GM21447 (cell line): ENCODE results near the gene TBC1D22A.

ENCODE experiments used
- ATAC-seq: cut with Tn5 transposase; IDR thresholded peaks from one replicate; pipeline ENCODE4 v1.9.1; 2021; ENCODE audit not compliant: unreplicated experiment

Gene TBC1D22A

GRCh38 chr22:46854125-46854870, 91.8 kb downstream of the TBC1D22A start:
- no peak for ATAC-seq

DNA sequence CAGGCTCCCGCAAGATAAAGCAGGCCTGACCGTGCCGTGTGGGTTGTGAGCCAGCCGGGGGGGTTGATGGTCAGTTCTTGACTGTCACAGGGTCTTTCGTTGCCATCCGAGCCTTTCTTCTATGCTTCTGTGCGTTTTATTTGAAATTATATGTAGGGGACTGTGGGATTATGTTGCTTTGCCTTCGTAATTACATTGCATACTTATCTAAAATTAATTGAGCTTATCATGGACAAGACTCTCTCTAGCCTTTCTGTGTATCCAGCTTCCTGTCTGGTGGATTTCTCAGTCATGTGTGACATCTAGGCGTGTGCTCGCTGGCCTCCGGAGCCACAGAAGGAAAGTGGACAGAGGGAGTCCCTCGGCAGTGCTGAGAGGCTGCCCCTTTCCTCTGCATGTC, 93.2 kb downstream of the TBC1D22A start:
- ATAC-seq, result no peak

- no peak for ATAC-seq
Measured at GRCh38 chr22:46856661-46857060, 94.2 kb downstream of the TBC1D22A start.

DNA sequence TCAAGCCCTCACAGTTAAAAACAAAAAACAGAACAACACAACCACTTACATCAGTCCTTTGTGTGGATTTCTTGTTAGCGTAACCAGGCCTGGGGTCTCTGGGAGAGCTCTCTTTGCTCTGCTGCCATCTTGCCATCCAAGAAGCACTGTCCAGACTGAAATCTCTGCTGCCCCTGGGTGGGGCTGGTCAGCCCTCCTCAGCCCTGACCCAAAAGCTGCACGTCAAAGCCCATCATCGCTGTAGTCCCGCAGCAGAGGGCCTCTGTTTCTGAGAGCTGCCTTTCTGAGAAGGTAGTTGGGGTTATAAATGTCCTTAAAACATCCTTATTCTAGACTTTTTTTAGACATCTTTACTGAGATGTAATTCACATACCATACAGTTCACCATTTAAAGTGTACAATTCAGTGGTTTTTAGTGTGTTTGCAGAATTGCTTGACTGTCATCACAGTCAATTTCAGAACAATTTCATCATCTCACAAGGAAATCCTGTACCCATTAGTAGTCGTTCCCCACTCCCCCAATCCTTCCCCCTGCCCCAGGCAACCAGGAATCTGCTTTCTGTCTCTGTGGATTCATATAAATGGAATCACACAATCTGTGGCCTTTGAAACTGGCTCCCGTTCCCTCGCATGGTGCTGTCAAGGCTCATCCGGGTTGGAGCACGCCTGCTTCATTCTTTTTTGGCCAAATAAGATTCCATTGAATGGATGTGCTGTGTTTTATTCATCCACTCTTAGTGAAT, 94.9 kb downstream of the TBC1D22A start:
- ATAC-seq, result no peak

DNA sequence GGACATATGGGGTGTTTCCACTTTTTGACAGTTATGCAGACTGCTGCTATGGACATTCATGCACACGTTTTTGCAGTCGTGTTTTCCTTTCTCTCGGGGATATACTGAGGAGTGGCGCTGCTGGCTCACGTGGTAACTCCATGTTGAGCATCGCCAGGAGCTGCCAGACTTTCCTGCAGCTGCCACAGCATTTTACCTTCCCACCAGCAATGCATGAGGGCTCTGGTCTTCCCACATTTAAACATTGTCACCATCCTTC, 95.4 kb downstream of the TBC1D22A start:
- ATAC-seq, result no peak

- no peak for ATAC-seq
Measured at GRCh38 chr22:46858181-46858771, 95.8 kb downstream of the TBC1D22A start.

- ATAC-seq, result no peak
Measured at GRCh38 chr22:46860562-46860961, 98.1 kb downstream of the TBC1D22A start.

GRCh38 chr22:46861468-46862367, 99.3 kb downstream of the TBC1D22A start:
- ATAC-seq, result no peak

- no peak for ATAC-seq
Measured at GRCh38 chr22:46862418-46863324, 100.2 kb downstream of the TBC1D22A start.

GRCh38 chr22:46863794-46864193, 101.3 kb downstream of the TBC1D22A start:
- ATAC-seq, result no peak

- no peak for ATAC-seq
Measured at GRCh38 chr22:46864314-46865051, 102.0 kb downstream of the TBC1D22A start.

GRCh38 chr22:46865052-46865434, 102.6 kb downstream of the TBC1D22A start:
- ATAC-seq, result no peak

- ATAC-seq, result no peak
Measured at GRCh38 chr22:46865642-46866041, 103.2 kb downstream of the TBC1D22A start.

DNA sequence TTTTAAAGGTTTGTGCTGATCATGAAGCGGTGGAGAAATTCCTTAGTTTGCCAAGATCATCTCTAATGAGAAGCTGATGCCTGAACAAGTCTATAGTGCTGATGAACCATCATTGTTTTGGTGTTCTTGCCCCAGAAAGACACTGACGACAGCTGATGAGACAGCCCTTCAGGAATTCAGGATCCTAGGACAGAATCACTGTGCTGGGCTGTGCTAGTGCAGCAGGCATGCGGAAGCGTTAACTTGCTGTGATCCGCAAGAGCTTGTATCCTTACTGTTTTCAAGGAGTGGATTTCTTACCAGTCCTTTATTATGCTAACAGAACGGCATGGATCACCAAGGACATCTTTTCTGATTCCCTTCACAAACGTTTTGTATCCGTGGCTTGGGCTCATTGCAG, 104.1 kb downstream of the TBC1D22A start:
- no peak for ATAC-seq

GRCh38 chr22:46867106-46867505, 104.7 kb downstream of the TBC1D22A start:
- ATAC-seq, result no peak

DNA sequence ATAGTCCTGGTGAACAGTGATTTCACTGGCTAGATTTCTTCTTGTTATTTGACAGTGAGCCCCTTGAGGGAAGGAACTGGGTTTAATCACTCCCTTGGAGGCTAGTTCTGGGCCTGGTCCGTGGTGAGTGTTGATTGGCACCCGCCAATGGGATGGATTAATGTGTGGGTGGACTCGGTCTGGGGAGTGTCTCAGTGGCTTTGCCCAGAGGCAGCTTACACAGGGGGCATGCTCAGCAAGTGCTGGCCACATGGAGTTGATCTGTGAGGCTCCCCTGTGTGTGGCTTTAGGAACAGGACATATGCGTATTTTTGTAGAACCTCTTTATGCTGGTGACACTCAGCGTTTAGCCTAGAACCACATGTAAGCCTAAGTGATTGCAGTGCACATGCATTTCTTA, 106.9 kb downstream of the TBC1D22A start:
- no peak for ATAC-seq

DNA sequence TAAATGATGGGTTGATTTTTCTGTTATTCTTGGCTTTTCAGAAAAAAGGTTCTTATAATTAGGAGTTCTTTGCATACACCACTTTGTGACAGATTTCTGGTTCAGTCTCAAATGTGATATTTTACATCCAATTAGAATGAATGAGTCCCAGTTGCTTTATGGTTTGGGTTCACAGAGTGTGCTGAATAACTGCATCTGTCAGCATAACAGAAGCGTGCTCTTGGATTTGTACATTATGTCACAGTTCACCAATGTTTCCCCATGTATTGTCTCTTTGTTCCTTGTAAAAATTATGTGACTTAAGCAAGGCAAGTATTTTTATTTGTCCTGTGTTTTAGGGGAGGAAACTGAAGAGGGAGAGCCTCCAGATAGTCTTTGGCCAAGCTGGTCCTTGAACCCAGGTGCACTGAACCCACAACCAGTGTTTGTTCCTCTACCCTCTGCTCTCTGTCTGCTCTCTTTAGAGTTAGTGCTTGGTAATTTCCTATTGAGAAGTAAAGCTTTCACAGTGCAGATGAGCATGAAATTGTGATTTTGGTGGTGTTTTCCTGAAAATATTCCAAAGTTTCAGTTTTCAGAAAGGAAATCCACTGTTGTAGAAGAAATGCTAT, 107.5 kb downstream of the TBC1D22A start:
- no peak for ATAC-seq

DNA sequence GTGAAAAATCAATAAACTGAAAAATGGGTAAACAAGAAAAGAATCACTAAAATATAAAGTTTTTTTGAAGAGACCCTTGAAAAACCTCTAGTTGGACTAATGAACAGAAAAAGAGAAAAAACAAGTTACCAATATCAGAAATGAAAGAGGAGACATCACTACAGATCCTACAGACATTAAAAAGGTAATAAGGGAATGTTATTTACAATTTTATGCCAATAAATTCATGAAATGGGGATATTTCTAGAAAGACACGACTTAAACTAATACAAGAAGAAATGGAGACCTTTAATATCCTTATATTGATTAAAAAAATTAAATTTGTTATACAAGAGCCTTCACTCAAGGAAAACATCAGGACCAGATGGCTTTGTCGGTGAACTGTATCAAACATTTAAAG, 109.4 kb downstream of the TBC1D22A start:
- no peak for ATAC-seq

DNA sequence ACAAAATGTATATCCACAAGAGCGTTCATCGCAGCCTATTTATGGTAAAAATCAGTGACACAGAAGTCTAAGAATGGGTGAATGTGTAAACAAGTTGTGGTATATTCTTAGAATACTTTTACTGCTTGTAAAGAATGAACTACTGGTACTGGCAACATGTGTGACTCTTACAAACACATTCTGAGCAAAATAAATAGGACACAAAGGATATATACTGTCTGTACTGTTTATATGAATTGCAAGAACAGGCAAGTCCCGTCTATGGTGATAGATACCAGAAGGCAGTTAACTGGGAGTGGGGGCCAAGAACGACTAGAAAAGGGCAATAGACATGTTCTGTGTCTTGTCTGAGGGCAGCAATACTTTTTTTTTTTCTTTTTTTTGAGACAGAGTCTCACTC, 112.6 kb downstream of the TBC1D22A start:
- no peak for ATAC-seq
